GM12865 (cell line): Measurements from ENCODE around the gene GPC5.

Experiments used
- DNase-seq: peaks from one replicate; pipeline ENCODE4 v3.0.0; 2010; ENCODE audit warnings: low read depth
- H3K4me3 ChIP-seq: 2 replicates; pipeline ENCODE4 v1.5.1; 2011; ENCODE audit warnings: mild to moderate bottlenecking, low read depth, low read length, control low read depth
- CTCF ChIP-seq: IDR thresholded peaks from 2 replicates; pipeline ENCODE4 v1.5.1; 2011; ENCODE audit warnings: low read length, control low read depth, low read depth, inconsistent platforms; ENCODE audit not compliant: insufficient read depth; ENCODE audit errors: missing control alignments

GPC5 gene

DNA sequence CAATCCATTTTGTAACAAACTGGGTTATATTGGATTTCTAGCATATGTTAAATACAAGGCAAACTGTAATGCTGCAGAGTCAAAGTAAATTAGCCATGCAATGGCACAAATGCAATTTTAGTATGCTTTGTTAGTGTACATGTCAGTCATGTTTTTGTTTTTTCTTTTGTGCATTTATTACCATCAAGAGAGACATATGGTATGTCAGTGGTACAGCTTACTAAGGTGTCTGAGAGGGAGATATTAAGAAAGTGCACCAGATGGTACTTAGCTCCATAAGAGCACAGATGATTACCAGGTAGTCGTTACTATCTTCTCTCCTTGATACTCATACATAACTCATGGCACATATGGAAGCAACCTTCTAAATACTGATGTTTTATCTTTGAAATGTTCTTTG lies 550.3 kb downstream of the GPC5 start:
- TF ChIP-seq CTCF = no peak

DNA sequence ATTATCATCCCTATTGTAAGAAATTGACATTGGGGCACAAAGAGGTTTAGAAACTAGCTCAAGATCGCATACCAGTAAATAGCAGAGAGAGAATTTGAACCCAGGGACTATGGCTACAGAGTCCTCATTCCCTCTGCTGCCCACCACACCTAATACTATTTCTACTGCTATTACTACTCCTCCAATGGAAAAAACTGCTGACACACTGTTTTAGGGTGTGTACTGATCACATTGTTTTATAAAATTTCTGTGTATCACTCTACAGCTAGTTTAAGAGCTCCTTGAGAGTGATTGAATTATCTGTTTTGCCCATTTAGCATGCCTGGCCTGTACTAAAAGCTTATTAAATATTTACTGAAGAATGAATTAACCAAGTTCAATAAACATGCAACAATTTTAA lies 552.4 kb downstream of the GPC5 start:
- no peak overlapping the region for H3K4me3 ChIP-seq
- DNase-seq = no peak
- no peak for TF ChIP-seq CTCF

More for the DNA sequence above, 550.3 kb downstream of the GPC5 start:
- no peak overlapping the region for H3K4me3 ChIP-seq
- no peak for DNase-seq

DNA sequence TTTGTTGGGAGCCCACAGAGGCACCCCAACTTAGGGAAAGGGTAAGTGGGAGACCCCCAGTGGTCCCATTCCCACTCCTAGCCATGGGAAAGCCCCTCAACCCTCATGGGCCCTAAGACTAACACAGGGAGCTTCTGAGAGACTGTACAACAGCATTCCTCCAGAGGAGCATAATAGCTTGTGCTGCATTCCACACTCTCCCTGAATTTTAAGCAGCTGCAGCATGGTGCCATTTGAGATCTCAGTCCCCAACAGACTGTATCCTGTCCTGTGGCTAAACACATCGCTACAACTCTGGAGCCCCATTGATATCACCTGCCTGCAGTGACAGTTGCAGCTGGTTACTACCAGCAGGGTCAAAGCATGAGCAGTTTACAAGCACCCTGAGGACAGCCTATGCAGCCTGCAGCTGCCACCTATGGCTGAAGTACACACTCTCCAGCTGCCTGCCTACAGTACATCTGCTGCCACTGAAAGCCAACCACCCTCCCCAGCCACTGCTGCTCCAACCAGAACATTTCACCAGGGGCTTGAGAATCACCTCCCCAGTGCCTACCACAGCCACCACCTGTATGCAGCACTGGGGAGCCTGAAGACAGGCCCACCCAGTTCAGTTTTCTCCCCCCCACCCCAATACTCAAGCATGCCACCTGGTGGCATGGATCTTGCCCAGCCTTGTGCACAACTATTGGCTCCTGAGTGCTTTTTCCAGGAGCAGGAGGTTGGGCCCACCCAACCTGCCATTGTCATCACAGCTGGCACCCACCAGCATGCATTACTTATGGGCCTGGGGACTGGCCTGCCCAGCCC lies 557.3 kb downstream of the GPC5 start:
- no peak for TF ChIP-seq CTCF
- H3K4me3 ChIP-seq = no peak overlapping the region
- no peak for DNase-seq

DNA sequence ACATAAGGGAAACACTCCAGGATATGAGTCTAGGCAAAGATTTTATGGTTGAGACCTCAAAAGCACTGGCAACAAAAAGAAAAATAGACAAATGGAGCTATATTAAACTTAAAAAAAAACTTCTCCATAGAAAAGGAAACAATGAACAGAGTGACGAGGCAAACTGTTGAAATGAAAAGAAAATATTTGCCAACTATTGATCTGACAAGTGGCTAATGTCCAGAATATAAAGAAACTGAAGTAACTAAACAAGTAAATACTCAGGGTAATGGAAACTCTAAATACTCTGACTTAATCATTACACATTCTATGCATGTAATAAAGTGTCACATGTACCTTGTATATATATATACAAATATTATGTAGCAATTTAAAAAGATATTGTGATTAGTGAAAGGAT lies 562.5 kb downstream of the GPC5 start:
- no peak for TF ChIP-seq CTCF
- DNase-seq = no peak
- H3K4me3 ChIP-seq = no peak overlapping the region

DNA sequence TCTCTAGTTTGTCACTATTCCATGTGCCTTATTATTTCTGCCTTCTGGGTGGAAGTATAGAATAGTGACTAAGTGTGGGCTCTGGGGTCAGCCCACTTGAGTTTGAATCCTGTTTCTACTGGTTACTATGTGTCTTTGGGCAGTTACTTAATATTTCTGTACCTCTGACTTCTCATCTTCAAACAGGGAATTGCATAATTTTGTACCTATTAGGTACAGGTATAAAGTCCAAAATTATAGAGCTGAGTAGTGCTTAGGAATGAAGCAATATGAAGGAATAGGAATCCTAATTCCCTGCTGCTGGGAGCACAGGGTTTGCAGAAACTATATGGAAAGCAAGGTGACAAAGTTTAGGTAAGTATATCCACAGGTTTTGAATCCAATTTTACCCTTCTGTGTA lies 564.5 kb downstream of the GPC5 start:
- H3K4me3 ChIP-seq = no peak overlapping the region
- no peak for TF ChIP-seq CTCF
- DNase-seq = no peak

DNA sequence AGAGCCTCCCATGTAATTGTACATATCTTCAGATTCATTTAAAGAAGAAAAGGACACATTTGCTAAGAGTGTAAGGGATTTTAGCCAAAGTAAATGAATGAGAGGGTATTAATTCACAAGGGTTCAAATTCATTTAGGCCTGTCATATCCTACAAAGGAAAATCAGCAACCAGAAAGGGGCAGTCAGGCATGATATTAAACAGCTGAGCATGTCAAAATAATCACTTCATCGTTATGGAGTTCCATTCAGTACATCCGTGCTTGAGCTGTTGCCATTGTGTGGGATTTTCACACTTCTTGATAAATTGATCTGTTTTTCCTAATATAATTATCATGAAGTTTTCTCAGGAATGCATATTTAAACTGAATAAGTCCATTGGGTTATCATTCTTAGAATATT lies 567.1 kb downstream of the GPC5 start:
- no peak for TF ChIP-seq CTCF
- DNase-seq = no peak
- H3K4me3 ChIP-seq = no peak overlapping the region

DNA sequence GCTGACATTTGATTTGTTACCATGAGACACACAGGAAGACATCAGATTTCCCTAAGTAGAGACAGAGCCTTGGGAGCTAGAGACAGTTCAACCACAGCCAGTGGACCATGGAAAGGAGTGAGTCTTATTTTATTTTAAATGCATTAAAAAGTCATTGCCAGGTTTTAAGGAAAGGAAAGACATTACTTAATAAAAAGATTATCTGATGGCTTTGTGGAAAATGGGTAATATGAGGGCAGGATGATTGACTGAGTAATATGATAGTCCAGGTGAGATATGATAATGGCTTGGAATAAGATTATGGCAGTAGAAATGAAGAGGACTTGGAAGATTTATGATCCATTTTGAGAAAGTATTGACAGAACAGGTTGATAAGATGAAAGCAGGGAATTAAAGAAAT lies 580.1 kb downstream of the GPC5 start:
- no peak for DNase-seq
- TF ChIP-seq CTCF = no peak
- H3K4me3 ChIP-seq = no peak overlapping the region
